H4 (cell line): ENCODE data around the gene NAA35. TPM values are rescaled to one million over a fixed set of nuclear protein-coding genes. Genes with fewer than 3 reads are reported as not detected.
"Not testable (repeated sequence)": the region's sequence is repeated elsewhere in the genome, so short reads cannot be mapped to it uniquely, and the experiment has no call there.

Experiments
- DNase-seq: peaks from one replicate; pipeline ENCODE4 v3.0.0-alpha.2; 2015; ENCODE audit warnings: low spot score
- total RNA-seq: library from RNA; depleted of rRNA; stranded (reverse); fragments of >200 nt; shearing (Covaris generic); gene quantifications from 2 replicates; pipeline ENCODE4 v1.2.3, GENCODE V29; 2014

NAA35 gene
- total RNA-seq, 1 experiment from 2014 or later = 20.8 TPM

- DNase-seq = peak; percentile 47
These were observed 94.2 kb downstream of the NAA35 start for GRCh38 chr9:86034863-86035734.

GRCh38 chr9:86035827-86036440 is 95.0 kb downstream of the NAA35 start:
- DNase-seq = no peak

- DNase-seq = no peak
These were observed 95.6 kb downstream of the NAA35 start for GRCh38 chr9:86036555-86036954.

DNA sequence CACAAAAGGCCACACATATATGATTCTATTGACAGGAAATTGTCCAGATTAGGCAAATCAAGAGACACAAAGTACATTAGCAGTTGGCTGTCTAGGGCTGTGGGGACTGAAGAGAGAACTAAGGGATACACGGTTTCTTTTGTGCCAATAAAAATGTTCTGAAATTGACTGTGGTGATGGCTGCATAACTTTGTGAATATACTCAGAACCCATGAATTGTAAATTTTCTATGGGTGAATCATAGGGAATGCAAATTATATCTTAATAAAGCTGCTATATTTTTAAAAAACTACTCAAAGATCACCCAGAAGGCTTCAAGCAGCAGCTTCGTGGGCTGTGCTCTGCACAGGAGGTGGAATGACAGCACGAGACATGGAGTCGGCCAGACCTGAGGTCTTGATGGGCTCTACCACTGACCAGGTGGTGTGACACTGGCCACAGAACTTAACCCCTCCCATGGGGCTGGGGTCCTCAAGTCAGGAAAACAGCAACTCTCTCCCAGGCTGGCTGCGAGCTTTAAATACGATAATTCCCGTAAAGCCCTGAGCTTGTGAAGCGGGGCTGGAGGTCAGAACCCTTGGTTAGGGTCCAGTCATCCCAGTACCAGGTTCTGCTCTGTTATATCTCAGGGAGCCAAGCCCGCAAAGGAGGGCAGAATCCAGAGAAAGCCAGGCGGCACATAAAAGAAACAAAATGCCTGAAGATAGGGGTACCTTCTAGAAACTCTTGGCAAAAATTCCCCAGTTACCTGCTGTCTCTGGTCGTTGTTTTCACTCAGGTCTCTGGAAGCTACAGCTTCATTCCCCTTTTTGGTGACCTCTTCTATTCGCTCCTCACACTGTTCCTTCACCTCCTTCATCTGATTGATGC is 99.3 kb downstream of the NAA35 start:
- no peak for DNase-seq

DNA sequence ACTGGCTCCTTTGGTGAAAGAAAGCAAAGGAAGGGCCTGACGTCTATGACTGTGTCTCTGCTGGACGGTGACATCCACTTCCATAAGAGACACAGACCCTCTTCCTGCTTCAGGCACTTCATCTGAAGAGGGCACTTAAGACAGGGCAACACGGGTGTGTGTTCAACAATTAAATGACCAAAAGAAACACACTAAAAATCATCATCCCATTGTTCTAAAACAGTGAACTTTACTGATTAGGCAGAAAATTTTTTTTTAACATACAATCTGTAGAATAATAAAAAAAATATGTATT is 99.9 kb downstream of the NAA35 start:
- no peak for DNase-seq

DNA sequence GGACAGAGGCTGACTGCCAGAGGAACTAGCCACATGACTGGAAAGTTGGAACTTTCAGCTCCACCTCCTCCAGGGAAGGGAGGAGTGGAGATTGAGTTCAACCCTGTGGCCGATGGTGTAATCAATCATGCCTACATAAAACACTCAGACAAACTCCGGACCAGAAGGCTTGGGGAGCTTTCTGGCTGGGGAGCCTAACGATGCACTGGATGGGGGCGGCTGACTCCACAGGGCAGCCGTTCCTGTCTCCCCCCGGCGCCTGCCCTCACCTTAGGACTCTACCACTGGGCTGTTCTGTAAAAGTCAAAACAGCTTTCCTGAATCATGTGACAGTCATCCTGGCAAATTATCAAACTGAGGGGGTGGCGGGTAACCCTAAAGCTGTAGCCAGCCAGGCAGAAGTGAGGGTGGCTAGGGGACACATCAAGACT is 100.4 kb downstream of the NAA35 start:
- DNase-seq = no peak

DNA sequence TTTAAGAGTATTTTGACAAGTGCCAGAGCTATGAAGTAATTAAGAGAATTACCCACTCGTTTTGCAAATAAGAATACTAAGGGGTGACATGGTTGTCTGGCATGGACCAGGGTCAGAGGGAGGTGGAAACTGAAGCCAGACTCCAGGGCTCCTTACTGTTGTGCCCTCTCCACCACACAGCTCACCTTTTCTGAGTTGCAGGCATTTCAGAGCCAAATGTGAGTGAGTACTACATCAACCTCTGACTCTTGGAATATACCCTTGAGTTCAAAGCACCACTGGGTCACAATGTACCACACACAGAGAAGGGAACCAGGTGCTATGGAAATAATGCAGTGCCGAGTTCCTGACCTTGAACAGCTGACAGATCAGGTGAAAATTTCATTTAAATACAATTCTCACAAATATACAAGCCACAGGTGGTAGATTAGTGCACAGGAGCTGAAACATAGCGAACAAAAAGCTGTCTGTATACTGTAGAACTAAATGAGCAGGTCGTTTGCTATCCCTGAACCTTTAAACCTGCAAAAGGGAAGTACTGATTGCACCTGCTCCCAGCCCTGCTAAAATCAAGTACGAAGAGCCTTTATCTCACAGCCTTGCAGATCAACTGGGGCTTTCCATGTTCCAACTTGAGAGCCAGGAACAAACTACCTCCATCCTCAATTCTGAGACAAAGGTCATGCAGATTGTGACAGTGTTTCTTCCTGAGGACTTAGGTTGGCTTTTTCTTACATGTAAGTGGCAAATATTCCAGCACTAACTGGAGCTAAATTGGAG is 101.4 kb downstream of the NAA35 start:
- no peak for DNase-seq

DNA sequence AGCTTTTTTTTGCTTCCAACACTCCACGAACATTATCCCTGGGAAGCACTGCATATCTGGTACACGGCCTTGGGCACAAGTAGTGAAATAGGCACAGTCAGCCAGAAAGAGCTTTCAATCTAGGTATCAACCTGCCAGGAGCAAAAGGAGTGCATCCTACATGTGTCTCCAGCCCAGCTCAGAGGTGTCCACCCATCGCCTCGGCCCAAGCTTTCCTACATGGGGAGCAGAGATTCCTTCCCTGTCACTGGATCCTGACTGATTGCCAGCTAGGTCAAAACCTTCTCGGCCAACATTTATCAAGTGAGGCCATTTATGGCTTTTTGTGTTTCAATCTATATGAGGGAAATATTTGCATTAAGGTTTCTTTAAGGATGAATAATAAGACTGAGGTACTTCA is 102.6 kb downstream of the NAA35 start:
- no peak for DNase-seq

- DNase-seq = no peak
These were observed 103.1 kb downstream of the NAA35 start for GRCh38 chr9:86043999-86044398.

GRCh38 chr9:86045654-86046053 is 104.7 kb downstream of the NAA35 start:
- no peak for DNase-seq

DNA sequence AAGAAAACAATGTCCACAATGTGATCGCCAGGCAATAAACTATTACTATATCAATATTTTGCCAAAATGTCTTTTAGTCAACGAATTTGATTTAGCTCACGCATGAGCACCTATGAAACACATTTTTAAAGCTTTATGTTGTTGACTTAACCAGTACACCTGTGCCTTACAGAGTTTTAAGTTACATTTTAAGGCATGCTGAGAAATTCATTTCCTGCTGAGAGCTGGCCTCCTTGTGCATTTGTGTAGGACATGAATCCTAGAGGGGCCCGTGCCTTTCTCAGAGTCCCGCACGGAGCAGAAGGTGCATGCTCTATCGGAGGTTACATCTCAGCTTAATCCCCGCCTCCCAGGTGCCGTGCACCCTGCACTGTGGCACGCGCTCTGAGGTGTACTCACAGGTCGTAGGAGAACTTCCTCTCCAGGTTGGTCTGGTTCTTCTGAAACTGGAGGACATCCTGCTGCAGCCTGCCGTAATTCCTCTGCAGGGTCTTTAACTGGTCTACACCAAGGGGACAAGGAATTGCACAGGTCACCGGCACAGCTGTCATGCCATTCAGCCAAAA is 105.2 kb downstream of the NAA35 start:
- no peak for DNase-seq

DNA sequence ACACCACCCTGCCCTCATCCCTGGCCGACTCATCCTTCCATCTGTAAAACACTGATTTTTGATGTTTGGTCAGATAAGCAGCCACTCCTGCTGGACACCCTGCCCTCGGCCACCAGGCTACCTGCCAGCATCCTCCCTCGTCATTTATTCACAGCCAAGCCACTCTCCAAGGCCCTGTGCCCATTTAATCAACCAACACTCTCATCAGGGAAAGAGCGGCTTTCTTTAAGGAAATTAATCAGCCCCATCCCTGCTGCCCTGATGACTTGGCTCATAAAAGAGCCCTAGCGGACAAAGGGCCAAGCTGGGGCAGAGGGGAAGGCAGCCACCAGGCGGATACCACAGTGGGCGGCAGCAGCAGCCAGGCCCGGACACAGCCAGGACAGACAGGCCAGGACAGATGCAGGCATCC is 106.0 kb downstream of the NAA35 start:
- no peak for DNase-seq

DNA sequence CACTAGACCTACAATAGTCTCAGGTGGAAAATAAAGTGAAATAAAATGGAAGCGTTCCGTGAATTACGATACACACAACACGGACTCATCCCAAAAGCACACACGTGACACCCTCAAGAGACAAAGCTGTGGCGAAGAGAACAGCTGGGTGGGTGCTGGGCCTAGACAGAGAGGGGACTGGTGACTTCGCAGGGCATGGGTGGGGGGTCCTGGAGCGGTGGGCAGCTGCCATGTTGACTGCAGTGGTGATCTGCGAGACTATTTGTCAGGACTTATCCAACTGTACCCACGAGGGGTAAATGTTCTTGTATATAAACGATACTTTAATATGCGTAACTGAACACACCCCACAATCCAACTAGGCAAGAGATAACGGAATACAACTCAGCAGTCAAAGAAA is 106.4 kb downstream of the NAA35 start:
- DNase-seq = no peak

GRCh38 chr9:86048018-86048742 is 107.2 kb downstream of the NAA35 start:
- not testable (repeated sequence) for DNase-seq

- DNase-seq = no peak
These were observed 111.9 kb downstream of the NAA35 start for GRCh38 chr9:86052556-86053468.

DNA sequence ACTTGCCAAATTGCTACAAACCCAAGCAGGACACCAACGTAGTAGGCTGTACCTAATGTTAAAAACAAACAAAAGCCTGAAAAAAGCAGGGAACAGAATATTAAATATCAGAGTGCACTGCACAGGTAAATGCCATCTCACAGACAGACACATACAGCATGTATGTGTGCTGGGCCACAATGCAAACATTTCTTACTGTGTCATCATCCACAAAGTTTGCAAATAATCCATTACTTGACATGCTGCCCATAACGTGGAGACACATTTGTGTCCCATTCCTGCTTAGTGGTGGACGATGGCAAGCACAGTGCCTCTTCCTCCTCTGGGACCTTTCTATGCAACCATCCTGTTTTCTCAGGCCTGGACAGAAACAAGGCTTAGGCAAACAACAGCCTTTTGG is 113.7 kb downstream of the NAA35 start:
- no peak for DNase-seq

- DNase-seq = no peak
These were observed 116.5 kb downstream of the NAA35 start for GRCh38 chr9:86057491-86057890.

DNA sequence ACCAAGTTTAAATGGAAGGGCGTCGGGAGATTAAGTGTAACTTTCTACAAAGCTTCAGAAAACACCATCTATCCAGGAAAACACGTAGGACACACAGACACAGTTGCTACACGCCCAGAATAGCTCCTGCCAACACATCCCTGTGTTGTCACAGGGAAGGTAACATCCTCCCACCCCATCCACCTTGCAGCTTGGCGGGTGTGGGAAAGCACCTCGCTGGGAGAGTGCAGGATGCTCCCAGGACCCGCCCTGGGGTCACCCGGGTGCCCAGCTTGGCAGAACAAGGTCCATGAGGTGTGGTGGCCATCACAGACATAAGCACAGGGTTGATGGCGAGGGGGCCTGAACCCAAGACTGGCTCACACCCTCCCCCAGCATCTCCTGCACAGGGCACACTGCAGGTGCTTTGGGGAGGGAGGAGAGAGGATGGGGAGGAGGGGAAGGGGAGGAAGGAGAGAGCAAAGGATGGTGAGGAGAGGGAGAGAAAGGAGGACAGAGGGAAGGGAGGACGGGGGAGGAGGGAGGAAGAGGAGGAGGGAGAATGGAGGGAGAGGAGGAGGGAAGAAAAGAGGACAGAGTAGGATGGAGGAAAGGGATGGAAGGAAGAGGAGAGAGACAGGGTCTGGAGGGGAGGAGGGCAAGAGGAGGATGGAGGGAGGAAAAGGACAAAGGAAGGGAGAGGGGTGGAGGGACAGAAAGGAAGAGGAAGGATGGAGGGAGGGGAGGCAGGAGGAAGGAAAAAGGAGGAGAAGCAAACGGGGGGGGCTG is 121.2 kb downstream of the NAA35 start:
- no peak for DNase-seq
